Peyer's patch (tissue), 4 donors: ENCODE measurements around the gene ITPR1. TPM values are rescaled to one million over a fixed set of nuclear protein-coding genes. Genes with fewer than 3 reads are reported as not detected.

Experiments
- DNase-seq, 3 donors: peaks; one replicate each; pipeline ENCODE4 v3.0.0-alpha.2; 2017 to 2019
- H3K27ac ChIP-seq, 4 donors: fragments of 200-600 bp; sonication (generic); one replicate each; pipeline ENCODE4 v1.5.1; 2016 to 2019
- H3K27me3 ChIP-seq, 2 donors: fragments of 200-600 bp; sonication (generic); one replicate each; pipeline ENCODE4 v1.5.1; 2019
- H3K36me3 ChIP-seq, 3 donors: fragments of 200-600 bp; sonication (generic); one replicate each; pipeline ENCODE4 v1.5.1; 2016 to 2019
- H3K4me1 ChIP-seq, 4 donors: fragments of 200-600 bp; sonication (generic); one replicate each; pipeline ENCODE4 v1.5.1; 2016 to 2019
- H3K4me3 ChIP-seq, 4 donors: fragments of 200-600 bp; sonication (generic); 1 replicate in 3 of 4; 2 replicates in 1 of 4; pipeline ENCODE4 v1.5.1; 2016 to 2019; ENCODE audit warnings: mild to moderate bottlenecking in 1 of 4
- H3K9me3 ChIP-seq, 4 donors: fragments of 200-600 bp; sonication (generic); one replicate each; pipeline ENCODE4 v1.5.1; 2016 to 2019; ENCODE audit warnings: mild to moderate bottlenecking in 1 of 4
- POLR2A ChIP-seq, 2 donors: fragments of 450-650 bp; IDR thresholded peaks; one replicate each; pipeline ENCODE4 v1.5.1; 2017; ENCODE audit warnings: antibody characterized with exemption in 2 of 2, mild to moderate bottlenecking in 2 of 2, moderate library complexity in 2 of 2
- total RNA-seq, 4 donors: library from RNA; depleted of rRNA; stranded (reverse); fragments of >200 nt; gene quantifications; one replicate each; pipeline ENCODE4 v1.1.0, GENCODE V29; 2016
- TF ChIP-seq, protein P1 (sequence below), 6 experiments: fragments of 450-650 bp in 4 of 6; fragments of 200-600 bp in 2 of 6; sonication (generic) in 1 of 6; IDR thresholded peaks; one replicate each; pipeline ENCODE4 v1.5.1; 2017 to 2019; ENCODE audit warnings: antibody characterized with exemption in 6 of 6, mild to moderate bottlenecking in 3 of 6, moderate library complexity in 1 of 6

The ITPR1 gene
- total RNA-seq, 4 donors from 2014 or later: 13.3 to 142 (median 22.7) TPM

DNA sequence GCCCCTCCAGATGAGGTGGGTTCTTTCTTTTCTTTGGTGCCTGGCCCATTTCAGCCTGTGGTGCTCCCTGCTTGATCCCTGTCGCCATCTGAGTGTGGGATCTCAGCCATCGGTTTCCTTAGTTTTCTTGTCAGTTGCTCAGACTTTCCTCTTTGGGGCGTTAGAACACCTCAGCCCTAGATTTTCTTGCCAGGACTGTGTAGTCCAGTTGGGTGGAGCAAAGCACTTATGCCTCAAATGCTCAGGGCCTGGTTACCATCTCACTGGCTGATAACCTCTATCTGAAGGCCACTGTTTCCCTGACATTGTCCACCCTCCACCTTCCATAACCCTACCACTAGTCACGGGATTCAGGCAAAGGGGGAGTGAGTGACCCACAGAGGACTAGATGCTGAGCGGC lies 277.4 kb downstream of the ITPR1 start:
- no peaks in the 10 kb centered on the region for H3K27me3 ChIP-seq
- no peak for DNase-seq
- H3K27ac ChIP-seq: peak overlapping the region in 1 of 4 donors; percentile 85
- H3K4me1 ChIP-seq: peaks cover 0 to 33% (median 5%) of the 10 kb centered on the region in 4 donors
- no peaks in the 10 kb centered on the region for H3K9me3 ChIP-seq
- no peak overlapping the region for H3K4me3 ChIP-seq
- no peaks in the 10 kb centered on the region for H3K36me3 ChIP-seq
- TF ChIP-seq, protein P1, sequence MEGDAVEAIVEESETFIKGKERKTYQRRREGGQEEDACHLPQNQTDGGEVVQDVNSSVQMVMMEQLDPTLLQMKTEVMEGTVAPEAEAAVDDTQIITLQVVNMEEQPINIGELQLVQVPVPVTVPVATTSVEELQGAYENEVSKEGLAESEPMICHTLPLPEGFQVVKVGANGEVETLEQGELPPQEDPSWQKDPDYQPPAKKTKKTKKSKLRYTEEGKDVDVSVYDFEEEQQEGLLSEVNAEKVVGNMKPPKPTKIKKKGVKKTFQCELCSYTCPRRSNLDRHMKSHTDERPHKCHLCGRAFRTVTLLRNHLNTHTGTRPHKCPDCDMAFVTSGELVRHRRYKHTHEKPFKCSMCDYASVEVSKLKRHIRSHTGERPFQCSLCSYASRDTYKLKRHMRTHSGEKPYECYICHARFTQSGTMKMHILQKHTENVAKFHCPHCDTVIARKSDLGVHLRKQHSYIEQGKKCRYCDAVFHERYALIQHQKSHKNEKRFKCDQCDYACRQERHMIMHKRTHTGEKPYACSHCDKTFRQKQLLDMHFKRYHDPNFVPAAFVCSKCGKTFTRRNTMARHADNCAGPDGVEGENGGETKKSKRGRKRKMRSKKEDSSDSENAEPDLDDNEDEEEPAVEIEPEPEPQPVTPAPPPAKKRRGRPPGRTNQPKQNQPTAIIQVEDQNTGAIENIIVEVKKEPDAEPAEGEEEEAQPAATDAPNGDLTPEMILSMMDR (IDR thresholded peaks at IDR 0.05): no peak

DNA sequence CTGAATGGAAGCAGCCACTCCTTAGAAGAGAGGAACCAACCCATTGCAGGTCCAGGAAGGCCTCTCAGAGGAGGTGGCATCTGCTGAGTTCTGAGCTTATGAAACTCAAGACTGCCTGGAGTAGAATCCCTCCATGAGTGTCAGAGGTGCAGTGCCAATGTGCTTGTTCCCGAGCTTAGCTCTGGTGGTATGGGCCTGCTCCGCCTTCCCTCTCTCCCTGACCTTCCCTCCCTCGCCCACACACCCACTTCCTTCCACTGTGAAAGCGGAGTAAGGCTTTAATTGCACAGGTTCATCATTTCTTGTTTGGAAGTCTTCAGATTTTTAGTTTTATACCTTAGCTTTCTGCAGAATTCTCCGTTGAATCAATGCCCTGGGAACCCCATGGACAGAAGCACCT lies 278.1 kb downstream of the ITPR1 start:
- Histone ChIP-seq H3K4me3 (no peak overlapping the region), H3K4me1 (peaks cover 0 to 37% (median 5%) of the 10 kb centered on the region in 4 donors), H3K9me3 (no peaks in the 10 kb centered on the region), H3K27me3 (no peaks in the 10 kb centered on the region), H3K36me3 (no peaks in the 10 kb centered on the region), H3K27ac (peak overlapping the region in 2 of 4 donors; percentile 68 to 85)
- no peak for DNase-seq
- TF ChIP-seq POLR2A (IDR thresholded peaks at IDR 0.05): no peak
- TF ChIP-seq, protein P1 (IDR thresholded peaks at IDR 0.05): no peak

DNA sequence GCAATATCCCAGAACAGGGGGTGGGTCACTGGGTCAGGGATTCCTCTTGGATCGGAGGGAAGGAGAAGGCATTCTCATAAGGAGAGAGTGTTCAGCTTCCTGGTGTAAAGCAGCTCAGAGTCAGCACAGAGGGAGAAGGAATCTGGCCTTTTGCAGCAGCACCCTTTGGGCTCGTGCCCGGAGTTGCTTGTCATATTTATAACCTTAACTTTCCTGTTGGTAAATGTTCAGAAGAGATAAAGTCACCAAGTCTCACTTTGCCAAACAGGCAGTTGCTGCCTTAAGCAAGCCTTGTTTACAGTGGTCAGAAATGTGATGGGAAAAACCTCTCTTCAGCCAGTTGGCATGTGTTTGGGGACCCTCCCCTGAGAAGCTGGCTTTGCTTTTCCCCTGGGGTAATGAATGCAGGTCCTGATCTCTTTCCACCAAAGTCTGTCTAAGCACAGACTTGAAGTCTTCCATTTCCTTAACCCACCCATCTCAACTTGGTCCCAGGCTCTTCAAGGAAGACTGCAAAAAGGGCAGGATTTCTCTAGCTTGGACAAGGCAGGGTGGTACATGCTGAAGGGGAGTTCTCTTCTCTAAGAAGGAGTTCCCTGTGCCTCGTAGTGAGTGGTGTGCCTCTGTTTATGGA lies 279.1 kb downstream of the ITPR1 start:
- Histone ChIP-seq H3K36me3 (no peaks in the 10 kb centered on the region), H3K9me3 (no peaks in the 10 kb centered on the region), H3K27ac (peak overlapping the region; percentile 32 to 85 (median 74)), H3K4me1 (peaks cover 0 to 47% (median 5%) of the 10 kb centered on the region in 4 donors), H3K4me3 (no peak overlapping the region), H3K27me3 (no peaks in the 10 kb centered on the region)
- TF ChIP-seq, protein P1 (IDR thresholded peaks at IDR 0.05): no peak
- TF ChIP-seq POLR2A (IDR thresholded peaks at IDR 0.05): peak in 1 of 2 donors; percentile 53
- peak in 2 of 3 donors; percentile 79 to 86 for DNase-seq

DNA sequence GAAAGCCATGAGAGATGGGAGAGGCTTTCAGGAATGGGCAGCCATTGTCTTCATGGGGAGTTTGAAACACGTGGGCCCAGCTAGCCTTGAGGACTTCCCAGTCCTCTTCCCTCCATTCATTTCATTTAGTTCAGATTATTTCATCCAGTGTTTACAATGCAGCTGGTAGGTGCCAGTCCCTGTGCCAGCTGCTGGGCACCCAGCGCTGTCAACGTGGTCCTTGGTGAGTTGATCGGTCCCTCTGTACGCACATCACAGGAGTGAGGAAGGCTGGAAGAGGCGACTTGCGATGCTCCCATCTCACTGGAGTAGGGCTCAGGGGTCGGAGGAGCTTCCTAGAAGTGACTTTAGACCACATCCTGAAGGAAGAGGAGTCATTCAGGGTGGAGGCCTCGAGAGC lies 279.7 kb downstream of the ITPR1 start:
- H3K9me3 ChIP-seq: no peaks in the 10 kb centered on the region
- peaks cover 0 to 49% (median 5%) of the 10 kb centered on the region in 4 donors for H3K4me1 ChIP-seq
- no peaks in the 10 kb centered on the region for H3K36me3 ChIP-seq
- H3K27me3 ChIP-seq: no peaks in the 10 kb centered on the region
- H3K4me3 ChIP-seq: no peak overlapping the region
- peak overlapping the region; percentile 32 to 85 (median 74) for H3K27ac ChIP-seq
- TF ChIP-seq POLR2A (IDR thresholded peaks at IDR 0.05): no peak
- TF ChIP-seq, protein P1 (IDR thresholded peaks at IDR 0.05): no peak
- no peak for DNase-seq

DNA sequence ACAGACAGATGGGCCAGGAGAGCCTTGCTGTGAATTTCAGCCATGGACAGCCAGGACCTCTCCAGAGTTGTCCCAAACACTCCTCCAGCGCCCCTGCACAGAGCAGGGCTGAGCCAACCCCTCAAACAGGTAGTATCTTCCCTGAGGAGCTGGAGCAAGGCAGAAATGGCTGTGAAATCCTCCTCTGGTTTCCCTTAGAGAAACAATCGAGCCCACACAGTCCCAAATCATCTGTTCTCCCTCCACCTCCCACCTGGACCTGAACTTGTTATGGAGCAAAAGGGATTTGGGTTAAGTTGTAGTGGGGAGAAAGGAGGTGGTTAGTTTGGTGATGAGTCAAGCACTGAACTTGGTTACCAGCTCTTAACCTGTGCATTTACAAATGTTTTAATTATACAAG lies 280.4 kb downstream of the ITPR1 start:
- Histone ChIP-seq H3K36me3 (no peaks in the 10 kb centered on the region), H3K27ac (peak overlapping the region in 3 of 4 donors; percentile 68 to 85 (median 81)), H3K4me1 (peaks cover 0 to 49% (median 5%) of the 10 kb centered on the region in 4 donors), H3K9me3 (no peaks in the 10 kb centered on the region), H3K27me3 (no peaks in the 10 kb centered on the region), H3K4me3 (no peak overlapping the region)
- no peak for DNase-seq
- no peak for TF ChIP-seq POLR2A (IDR thresholded peaks at IDR 0.05)
- TF ChIP-seq, protein P1 (IDR thresholded peaks at IDR 0.05): no peak
